GM12873 (cell line): Measurements from ENCODE around the gene MSI2.

Source experiments
- CTCF ChIP-seq: IDR thresholded peaks from 2 replicates; pipeline ENCODE4 v1.5.1; 2012; ENCODE audit warnings: low read depth, mild to moderate bottlenecking, moderate library complexity, low read length, control low read depth; ENCODE audit not compliant: insufficient read depth; ENCODE audit errors: missing control alignments

MSI2 gene

DNA sequence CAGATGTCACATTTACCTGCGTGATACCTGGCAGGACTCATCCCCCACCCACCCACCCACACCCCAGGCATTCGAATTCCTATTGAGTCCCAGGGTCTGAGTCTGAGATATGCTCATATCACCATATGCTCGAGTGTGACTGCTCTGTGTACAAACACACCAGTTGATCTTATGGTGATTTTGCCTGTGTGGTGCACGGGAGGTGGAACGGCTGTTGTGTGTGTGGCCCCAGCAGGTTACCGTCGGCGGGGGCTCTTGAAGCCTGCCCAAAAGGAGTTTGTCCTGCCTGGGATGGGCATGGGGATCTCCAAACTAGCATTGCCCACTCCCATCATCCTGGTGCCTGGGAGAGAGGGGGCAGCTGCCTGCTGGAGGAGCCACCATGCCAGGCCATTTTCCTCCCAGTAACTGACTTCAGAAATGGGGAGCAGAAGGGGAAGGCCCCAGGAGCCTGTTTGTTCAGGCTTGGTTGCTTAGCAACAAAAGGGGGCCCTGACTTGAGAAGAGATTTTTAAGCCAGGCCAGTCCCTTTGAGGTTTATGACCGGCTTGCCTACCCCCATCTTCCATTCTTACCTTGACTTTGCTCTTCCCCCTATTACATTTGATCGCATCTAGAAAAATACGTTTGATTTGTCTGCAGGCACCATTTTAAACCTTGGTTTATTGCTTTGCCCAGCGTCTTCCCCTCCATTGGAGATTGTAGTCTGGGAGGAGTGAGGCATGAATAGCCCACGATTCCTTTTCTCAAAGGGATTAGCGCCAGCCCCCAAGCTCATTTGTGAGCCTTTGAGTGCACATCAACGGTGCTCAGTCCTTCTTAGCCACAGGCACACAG lies 271.1 kb downstream of the MSI2 start:
- TF ChIP-seq CTCF: no peak

- TF ChIP-seq CTCF: no peak
Measured at GRCh38 chr17:57528058-57528451, 271.7 kb downstream of the MSI2 start.

GRCh38 chr17:57530026-57530425 lies 273.7 kb downstream of the MSI2 start:
- no peak for TF ChIP-seq CTCF

DNA sequence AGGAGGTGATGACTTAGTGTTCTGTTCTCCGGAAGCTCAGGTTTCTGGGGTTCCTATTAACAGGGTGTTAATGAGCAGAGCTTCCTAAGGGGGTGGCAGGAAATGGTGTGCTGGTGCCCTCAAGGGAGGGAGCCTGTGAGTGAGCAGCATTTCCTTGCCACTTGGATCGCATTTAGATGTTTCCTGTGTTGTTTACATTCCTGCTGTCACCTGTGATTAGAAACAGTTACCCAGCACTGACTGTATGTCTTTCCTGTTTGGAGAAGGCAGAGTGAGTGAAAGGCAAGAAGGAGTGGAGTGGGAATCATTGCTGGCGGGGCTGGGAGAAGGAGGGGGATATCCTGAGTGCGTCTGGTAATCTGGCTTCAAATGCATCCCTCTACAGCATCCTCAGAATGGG lies 274.2 kb downstream of the MSI2 start:
- TF ChIP-seq CTCF: no peak

DNA sequence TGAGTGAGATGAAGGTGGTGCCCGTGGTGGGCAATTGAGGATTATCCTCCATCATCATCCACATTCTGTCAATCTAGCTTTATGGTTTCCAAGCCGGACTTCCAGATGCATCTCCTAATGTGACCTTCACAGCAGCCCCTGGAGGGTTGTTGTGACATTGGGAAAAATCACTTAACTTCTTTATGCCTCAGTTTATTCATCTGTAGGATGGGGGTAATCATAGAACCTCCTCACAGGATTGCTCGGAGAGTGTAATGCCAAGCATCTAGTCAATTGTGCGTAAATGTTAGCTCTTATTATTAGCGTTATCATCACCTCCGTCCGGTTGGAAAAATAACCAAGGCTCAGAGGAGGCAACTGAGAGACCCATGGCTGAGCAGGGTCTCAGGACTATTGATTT lies 274.8 kb downstream of the MSI2 start:
- TF ChIP-seq CTCF: no peak

- TF ChIP-seq CTCF: no peak
Measured at GRCh38 chr17:57531648-57532504, 275.6 kb downstream of the MSI2 start.

- no peak for TF ChIP-seq CTCF
Measured at GRCh38 chr17:57532556-57532955, 276.2 kb downstream of the MSI2 start.
